Breast epithelium (tissue), 3 donors: ENCODE measurements around the gene APPL2.

Experiments
- POLR2A ChIP-seq: fragments of 450-650 bp; IDR thresholded peaks from one replicate; pipeline ENCODE4 v1.6.1; 2016; ENCODE audit warnings: antibody characterized with exemption, mild to moderate bottlenecking, moderate library complexity
- POLR2AphosphoS5 ChIP-seq, 3 donors: sonication (generic); formaldehyde crosslinking; IDR thresholded peaks; one replicate each; pipeline ENCODE4 v1.6.1; 2017; ENCODE audit warnings: antibody characterized with exemption in 3 of 3
- TF ChIP-seq, protein P1 (sequence below), 3 donors: fragments of 450-650 bp; IDR thresholded peaks; one replicate each; pipeline ENCODE4 v1.5.1; 2016 to 2017; ENCODE audit warnings: antibody characterized with exemption in 3 of 3, mild to moderate bottlenecking in 3 of 3, moderate library complexity in 3 of 3

- TF ChIP-seq, protein P1, sequence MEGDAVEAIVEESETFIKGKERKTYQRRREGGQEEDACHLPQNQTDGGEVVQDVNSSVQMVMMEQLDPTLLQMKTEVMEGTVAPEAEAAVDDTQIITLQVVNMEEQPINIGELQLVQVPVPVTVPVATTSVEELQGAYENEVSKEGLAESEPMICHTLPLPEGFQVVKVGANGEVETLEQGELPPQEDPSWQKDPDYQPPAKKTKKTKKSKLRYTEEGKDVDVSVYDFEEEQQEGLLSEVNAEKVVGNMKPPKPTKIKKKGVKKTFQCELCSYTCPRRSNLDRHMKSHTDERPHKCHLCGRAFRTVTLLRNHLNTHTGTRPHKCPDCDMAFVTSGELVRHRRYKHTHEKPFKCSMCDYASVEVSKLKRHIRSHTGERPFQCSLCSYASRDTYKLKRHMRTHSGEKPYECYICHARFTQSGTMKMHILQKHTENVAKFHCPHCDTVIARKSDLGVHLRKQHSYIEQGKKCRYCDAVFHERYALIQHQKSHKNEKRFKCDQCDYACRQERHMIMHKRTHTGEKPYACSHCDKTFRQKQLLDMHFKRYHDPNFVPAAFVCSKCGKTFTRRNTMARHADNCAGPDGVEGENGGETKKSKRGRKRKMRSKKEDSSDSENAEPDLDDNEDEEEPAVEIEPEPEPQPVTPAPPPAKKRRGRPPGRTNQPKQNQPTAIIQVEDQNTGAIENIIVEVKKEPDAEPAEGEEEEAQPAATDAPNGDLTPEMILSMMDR (IDR thresholded peaks at IDR 0.05), result no peak
- no peak for TF ChIP-seq POLR2AphosphoS5 (IDR thresholded peaks at IDR 0.05)
- TF ChIP-seq POLR2A, result no peak
These were observed 77.1 kb downstream of the APPL2 start for GRCh38 chr12:105158876-105159275.
